SK-N-SH (cell line): ENCODE measurements around the gene SHB. TPM values are rescaled to one million over a fixed set of nuclear protein-coding genes. Genes with fewer than 3 reads are reported as not detected.
A peak's percentile ranks its signal among the peaks of the same experiment; 100 is the strongest.

ENCODE experiments used
- CTCF ChIA-PET: fragments of 300-600, 350-600 bp; formaldehyde crosslinking; extraction: SDS; loops from one replicate; lab custom pipeline; 2021; lab: Yijun Ruan, JAX
- POLR2A ChIA-PET: fragments of 350-600 bp; sonication (Branson Sonifier 250); formaldehyde crosslinking; extraction: SDS; loops from one replicate; lab custom pipeline; 2020; ENCODE audit warnings: antibody characterized with exemption, inconsistent platforms; lab: Yijun Ruan, JAX
- DNase-seq: peaks from one replicate; pipeline ENCODE4 v3.0.0; 2012
- H2AFZ ChIP-seq: fragments of 200-600 bp; sonication (generic); 2 replicates; pipeline ENCODE4 v1.8.1; 2016; ENCODE audit warnings: antibody characterized with exemption, mild to moderate bottlenecking, low read depth
- H3F3A ChIP-seq: fragments of 200-600 bp; sonication (generic); replicated peaks from 2 replicates; pipeline ENCODE3; 2016; ENCODE audit warnings: antibody characterized with exemption, mild to moderate bottlenecking; ENCODE audit not compliant: insufficient read depth
- H3K27ac ChIP-seq, 2 experiments: fragments of 200-500 bp in 1 of 2; fragments of 200-600 bp in 1 of 2; sonication (Bioruptor generic) in 1 of 2; sonication (generic), shearing (Covaris generic) in 1 of 2; 2 replicates each; pipeline versions ENCODE4 v1.5.1 to v1.6.1; 2014 to 2016; ENCODE audit warnings: low read depth in 2 of 2, inconsistent platforms in 1 of 2, low read length in 1 of 2, mild to moderate bottlenecking in 1 of 2, mixed read lengths in 1 of 2
- H3K27me3 ChIP-seq: fragments of 200-600 bp; sonication (generic), shearing (Covaris generic); 2 replicates; pipeline ENCODE4 v1.6.1; 2016; ENCODE audit warnings: mixed run types; ENCODE audit not compliant: insufficient read depth
- H3K36me3 ChIP-seq, 2 experiments: fragments of 200-500 bp in 1 of 2; fragments of 200-600 bp in 1 of 2; sonication (Bioruptor generic) in 1 of 2; sonication (generic) in 1 of 2; replicated peaks in 1 of 2; 2 replicates each; pipeline versions ENCODE3 to v1.5.1; 2014 to 2016; ENCODE audit warnings: low read length in 1 of 2, mild to moderate bottlenecking in 1 of 2; ENCODE audit not compliant: insufficient read depth in 2 of 2, control insufficient read depth in 1 of 2
- H3K4me1 ChIP-seq, 2 experiments: fragments of 200-500 bp in 1 of 2; fragments of 200-600 bp in 1 of 2; sonication (Bioruptor generic) in 1 of 2; sonication (generic), shearing (Covaris generic) in 1 of 2; 2 replicates each; pipeline versions ENCODE4 v1.5.1 to v1.6.1; 2014 to 2016; ENCODE audit warnings: low read depth in 1 of 2, low read length in 1 of 2, mixed run types in 1 of 2; ENCODE audit not compliant: insufficient read depth in 2 of 2, control insufficient read depth in 1 of 2
- H3K4me2 ChIP-seq: fragments of 200-600 bp; sonication (generic), shearing (Covaris generic); 2 replicates; pipeline ENCODE4 v1.6.1; 2017; ENCODE audit warnings: mixed run types
- H3K4me3 ChIP-seq, 2 experiments: fragments of 200-500 bp in 1 of 2; fragments of 200-600 bp in 1 of 2; sonication (Bioruptor generic) in 1 of 2; sonication (generic), shearing (Covaris generic) in 1 of 2; 2 replicates each; pipeline versions ENCODE4 v1.5.1 to v1.8.1; 2014 to 2016; ENCODE audit warnings: low read depth in 2 of 2, inconsistent platforms in 1 of 2, low read length in 1 of 2, mild to moderate bottlenecking in 1 of 2, mixed read lengths in 1 of 2, moderate library complexity in 1 of 2
- H3K79me2 ChIP-seq: fragments of 200-600 bp; sonication (generic); 2 replicates; pipeline ENCODE4 v1.8.1; 2017; ENCODE audit warnings: mild to moderate bottlenecking; ENCODE audit not compliant: insufficient read depth
- H3K9ac ChIP-seq: fragments of 200-600 bp; sonication (generic); 2 replicates; pipeline ENCODE4 v1.6.1; 2017; ENCODE audit warnings: mixed run types
- H3K9me2 ChIP-seq: fragments of 200-600 bp; sonication (generic); 2 replicates; pipeline ENCODE4 v1.6.1; 2017; ENCODE audit warnings: mixed run types
- H3K9me3 ChIP-seq: fragments of 200-600 bp; sonication (generic); 2 replicates; pipeline ENCODE4 v1.6.1; 2017; ENCODE audit warnings: mixed run types, mild to moderate bottlenecking, moderate library complexity
- H4K20me1 ChIP-seq: fragments of 200-600 bp; sonication (generic); 2 replicates; pipeline ENCODE4 v1.6.1; 2017; ENCODE audit warnings: mild to moderate bottlenecking, mixed run types; ENCODE audit not compliant: insufficient read depth
- ELF1 ChIP-seq: IDR thresholded peaks from 2 replicates; pipeline ENCODE4 v1.4.0; 2012
- EP300 ChIP-seq, 2 experiments: IDR thresholded peaks; 2 replicates each; pipeline versions ENCODE4 v1.4.0 to v1.6.1; 2012; ENCODE audit warnings: borderline replicate concordance in 1 of 2, low read depth in 1 of 2, low read length in 1 of 2
- FOXM1 ChIP-seq: IDR thresholded peaks from 2 replicates; pipeline ENCODE4 v1.4.0; 2012; ENCODE audit warnings: low read depth, mild to moderate bottlenecking
- GABPA ChIP-seq: IDR thresholded peaks from 2 replicates; pipeline ENCODE4 v1.4.0; 2012; ENCODE audit warnings: low read depth, mild to moderate bottlenecking
- JUND ChIP-seq: IDR thresholded peaks from 2 replicates; pipeline ENCODE4 v1.4.0; 2012
- RCOR1 ChIP-seq: fragments of 150-350 bp; IDR thresholded peaks from 2 replicates; pipeline ENCODE4 v1.6.1; 2017; ENCODE audit warnings: antibody characterized with exemption, low read length
- RXRA ChIP-seq: IDR thresholded peaks from 2 replicates; pipeline ENCODE4 v1.4.0; 2012; ENCODE audit warnings: low read depth, mild to moderate bottlenecking, borderline replicate concordance
- SIN3A ChIP-seq: IDR thresholded peaks from 2 replicates; pipeline ENCODE4 v1.6.1; 2012; ENCODE audit warnings: low read depth, mild to moderate bottlenecking, low read length, moderate library complexity, borderline replicate concordance
- TEAD4 ChIP-seq: IDR thresholded peaks from 2 replicates; pipeline ENCODE4 v1.4.0; 2012; ENCODE audit warnings: mild to moderate bottlenecking, borderline replicate concordance; ENCODE audit not compliant: insufficient read depth
- YY1 ChIP-seq: IDR thresholded peaks from 2 replicates; pipeline ENCODE4 v1.4.0; 2012; ENCODE audit warnings: low read depth, mild to moderate bottlenecking
- WGBS: methylation state at CpG from one replicate; pipeline ENCODE4 v1.1.6; 2017; ENCODE audit warnings: low lambda C conversion rate; 5-methylcytosine and 5-hydroxymethylcytosine counted together
- polyA plus RNA-seq, 3 experiments: library from polyadenylated mRNA; depleted of rRNA; stranded (reverse); fragments of >200 nt; gene quantifications; 2 replicates each; pipeline ENCODE4 v1.2.3, GENCODE V29; 2012
- TF ChIP-seq, protein P1 (sequence below): IDR thresholded peaks from 2 replicates; pipeline ENCODE4 v1.6.1; 2012; ENCODE audit warnings: mild to moderate bottlenecking, low read depth, low read length, moderate library complexity
- TF ChIP-seq, protein P2 (sequence below): fragments of 150-350 bp; IDR thresholded peaks from 2 replicates; pipeline ENCODE4 v1.6.1; 2017; ENCODE audit warnings: antibody characterized with exemption, low read length, low read depth, borderline replicate concordance
- TF ChIP-seq, protein P3 (sequence below): fragments of 200-600 bp; sonication (generic); IDR thresholded peaks from 2 replicates; pipeline ENCODE4 v1.6.1; 2017; ENCODE audit warnings: antibody characterized with exemption, mild to moderate bottlenecking, moderate library complexity
- TF ChIP-seq, protein P4 (sequence below): IDR thresholded peaks from 2 replicates; pipeline ENCODE4 v1.4.0; 2012; ENCODE audit warnings: low read depth, borderline replicate concordance

The SHB gene
- polyA plus RNA-seq, 1 of the 3 experiments (the other 2 are of a cell fraction), result 26.0 TPM

DNA sequence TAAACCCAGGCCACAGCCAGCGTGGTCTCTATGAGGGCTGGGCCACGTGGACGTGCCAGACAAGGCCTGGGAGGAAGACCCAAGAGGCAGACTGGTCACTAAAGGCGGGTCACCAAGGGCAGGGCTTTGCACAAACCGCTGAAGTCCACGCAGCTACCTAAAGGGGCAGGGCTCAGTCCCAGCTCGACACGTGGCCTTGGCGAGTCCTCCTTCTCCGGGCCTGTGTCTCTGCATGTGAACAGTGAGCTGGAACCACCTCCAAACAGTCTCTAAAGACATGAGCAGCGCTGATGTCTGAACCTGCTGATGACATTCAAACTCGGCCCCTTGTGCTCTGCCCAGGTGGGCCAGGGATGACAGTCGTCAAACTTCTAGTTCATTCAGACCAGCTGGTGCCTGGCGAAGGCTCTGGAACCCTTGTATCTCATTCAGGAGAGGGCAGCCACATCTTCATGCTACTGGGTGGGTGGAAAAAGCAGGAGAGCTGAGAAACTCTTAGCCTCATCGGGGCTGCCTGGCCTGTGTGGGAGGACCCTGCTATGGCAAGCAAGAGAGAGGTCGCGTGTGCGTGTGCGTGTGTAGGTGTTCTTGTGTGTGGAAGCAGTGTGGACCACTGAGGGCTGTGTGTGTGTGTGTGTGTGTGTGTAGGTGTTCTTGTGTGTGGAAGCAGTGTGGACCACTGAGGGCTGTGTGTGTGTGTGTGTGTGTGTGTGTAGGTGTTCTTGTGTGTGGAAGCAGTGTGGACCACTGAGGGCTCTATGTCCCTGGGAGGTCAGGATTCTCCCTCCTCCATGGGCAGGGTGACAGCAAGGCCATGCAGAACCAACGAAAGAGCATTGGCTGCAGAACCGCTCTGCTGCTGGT is 151.0 kb downstream of the SHB start:
- no peaks in the 10 kb centered on the region for H3K27me3 ChIP-seq
- ChIA-PET POLR2A (no interaction called here), CTCF (interaction anchor here (0.5 to 1.1 kb wide), 3 partner anchors 10 to 445 kb away, joined by 3 to 4 read pairs (median 3); no protein-coding TSS in a partner anchor)
- H3K27ac ChIP-seq, result no peak overlapping the region
- peaks cover 12% of the 10 kb centered on the region for H3F3A ChIP-seq
- no peak overlapping the region for H3K4me3 ChIP-seq
- 98% methylated on average over 10 of the region's 21 CpGs for WGBS
- TF ChIP-seq RCOR1, result no peak
- no peak overlapping the region for H3K9ac ChIP-seq
- H4K20me1 ChIP-seq, result no peaks in the 10 kb centered on the region
- H3K9me3 ChIP-seq, result no peaks in the 10 kb centered on the region
- peaks cover 15% of the 10 kb centered on the region; the same call in 1 of the 2 replicates for H3K79me2 ChIP-seq
- peaks cover 5 to 28% of the 10 kb centered on the region in 2 experiments; a peak in 1 of 4 replicates for H3K4me1 ChIP-seq
- peaks cover 12 to 44% of the 10 kb centered on the region in 2 experiments for H3K36me3 ChIP-seq
- no peak overlapping the region for H2AFZ ChIP-seq
- no peak overlapping the region for H3K4me2 ChIP-seq
- no peak for DNase-seq
- no peaks in the 10 kb centered on the region for H3K9me2 ChIP-seq

DNA sequence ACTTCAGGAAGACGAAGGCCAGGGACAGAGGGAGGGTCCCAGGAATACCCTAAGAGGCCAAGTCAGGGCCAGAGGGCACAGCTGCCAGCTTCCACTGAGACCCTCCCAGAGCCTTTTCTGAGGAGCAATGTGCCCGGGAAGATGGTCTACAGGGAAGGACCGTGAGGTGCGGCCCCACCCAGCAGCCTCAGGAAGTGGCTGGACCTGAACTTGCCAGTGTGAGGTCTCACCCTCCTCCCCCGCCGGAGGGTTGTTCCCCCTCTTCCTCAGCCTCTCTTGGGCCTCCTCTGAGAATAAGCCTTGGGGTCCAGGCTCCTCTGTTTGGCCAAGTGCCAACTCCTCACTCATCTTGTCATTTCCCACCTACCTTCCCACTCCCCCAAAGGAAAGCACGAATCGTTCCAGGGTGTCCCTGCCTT is 151.7 kb downstream of the SHB start:
- no peak for DNase-seq
- ChIA-PET CTCF (interaction anchor here (0.8 to 5.8 kb wide), 4 partner anchors 14 to 446 kb away, joined by 3 to 68 read pairs (median 4); no protein-coding TSS in a partner anchor), POLR2A (no interaction called here)
- TF ChIP-seq JUND, result no peak
- TF ChIP-seq, protein P1, sequence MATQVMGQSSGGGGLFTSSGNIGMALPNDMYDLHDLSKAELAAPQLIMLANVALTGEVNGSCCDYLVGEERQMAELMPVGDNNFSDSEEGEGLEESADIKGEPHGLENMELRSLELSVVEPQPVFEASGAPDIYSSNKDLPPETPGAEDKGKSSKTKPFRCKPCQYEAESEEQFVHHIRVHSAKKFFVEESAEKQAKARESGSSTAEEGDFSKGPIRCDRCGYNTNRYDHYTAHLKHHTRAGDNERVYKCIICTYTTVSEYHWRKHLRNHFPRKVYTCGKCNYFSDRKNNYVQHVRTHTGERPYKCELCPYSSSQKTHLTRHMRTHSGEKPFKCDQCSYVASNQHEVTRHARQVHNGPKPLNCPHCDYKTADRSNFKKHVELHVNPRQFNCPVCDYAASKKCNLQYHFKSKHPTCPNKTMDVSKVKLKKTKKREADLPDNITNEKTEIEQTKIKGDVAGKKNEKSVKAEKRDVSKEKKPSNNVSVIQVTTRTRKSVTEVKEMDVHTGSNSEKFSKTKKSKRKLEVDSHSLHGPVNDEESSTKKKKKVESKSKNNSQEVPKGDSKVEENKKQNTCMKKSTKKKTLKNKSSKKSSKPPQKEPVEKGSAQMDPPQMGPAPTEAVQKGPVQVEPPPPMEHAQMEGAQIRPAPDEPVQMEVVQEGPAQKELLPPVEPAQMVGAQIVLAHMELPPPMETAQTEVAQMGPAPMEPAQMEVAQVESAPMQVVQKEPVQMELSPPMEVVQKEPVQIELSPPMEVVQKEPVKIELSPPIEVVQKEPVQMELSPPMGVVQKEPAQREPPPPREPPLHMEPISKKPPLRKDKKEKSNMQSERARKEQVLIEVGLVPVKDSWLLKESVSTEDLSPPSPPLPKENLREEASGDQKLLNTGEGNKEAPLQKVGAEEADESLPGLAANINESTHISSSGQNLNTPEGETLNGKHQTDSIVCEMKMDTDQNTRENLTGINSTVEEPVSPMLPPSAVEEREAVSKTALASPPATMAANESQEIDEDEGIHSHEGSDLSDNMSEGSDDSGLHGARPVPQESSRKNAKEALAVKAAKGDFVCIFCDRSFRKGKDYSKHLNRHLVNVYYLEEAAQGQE, result no peak
- TF ChIP-seq RXRA, result no peak
- no peak for TF ChIP-seq ELF1
- TF ChIP-seq, protein P2, sequence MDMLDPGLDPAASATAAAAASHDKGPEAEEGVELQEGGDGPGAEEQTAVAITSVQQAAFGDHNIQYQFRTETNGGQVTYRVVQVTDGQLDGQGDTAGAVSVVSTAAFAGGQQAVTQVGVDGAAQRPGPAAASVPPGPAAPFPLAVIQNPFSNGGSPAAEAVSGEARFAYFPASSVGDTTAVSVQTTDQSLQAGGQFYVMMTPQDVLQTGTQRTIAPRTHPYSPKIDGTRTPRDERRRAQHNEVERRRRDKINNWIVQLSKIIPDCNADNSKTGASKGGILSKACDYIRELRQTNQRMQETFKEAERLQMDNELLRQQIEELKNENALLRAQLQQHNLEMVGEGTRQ, result no peak
- no peak for TF ChIP-seq FOXM1
- TF ChIP-seq, protein P3, sequence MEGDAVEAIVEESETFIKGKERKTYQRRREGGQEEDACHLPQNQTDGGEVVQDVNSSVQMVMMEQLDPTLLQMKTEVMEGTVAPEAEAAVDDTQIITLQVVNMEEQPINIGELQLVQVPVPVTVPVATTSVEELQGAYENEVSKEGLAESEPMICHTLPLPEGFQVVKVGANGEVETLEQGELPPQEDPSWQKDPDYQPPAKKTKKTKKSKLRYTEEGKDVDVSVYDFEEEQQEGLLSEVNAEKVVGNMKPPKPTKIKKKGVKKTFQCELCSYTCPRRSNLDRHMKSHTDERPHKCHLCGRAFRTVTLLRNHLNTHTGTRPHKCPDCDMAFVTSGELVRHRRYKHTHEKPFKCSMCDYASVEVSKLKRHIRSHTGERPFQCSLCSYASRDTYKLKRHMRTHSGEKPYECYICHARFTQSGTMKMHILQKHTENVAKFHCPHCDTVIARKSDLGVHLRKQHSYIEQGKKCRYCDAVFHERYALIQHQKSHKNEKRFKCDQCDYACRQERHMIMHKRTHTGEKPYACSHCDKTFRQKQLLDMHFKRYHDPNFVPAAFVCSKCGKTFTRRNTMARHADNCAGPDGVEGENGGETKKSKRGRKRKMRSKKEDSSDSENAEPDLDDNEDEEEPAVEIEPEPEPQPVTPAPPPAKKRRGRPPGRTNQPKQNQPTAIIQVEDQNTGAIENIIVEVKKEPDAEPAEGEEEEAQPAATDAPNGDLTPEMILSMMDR, result no peak
- no peak for TF ChIP-seq YY1
- TF ChIP-seq RCOR1, result no peak
- TF ChIP-seq TEAD4, result no peak
- TF ChIP-seq SIN3A, result no peak
- TF ChIP-seq, protein P4, sequence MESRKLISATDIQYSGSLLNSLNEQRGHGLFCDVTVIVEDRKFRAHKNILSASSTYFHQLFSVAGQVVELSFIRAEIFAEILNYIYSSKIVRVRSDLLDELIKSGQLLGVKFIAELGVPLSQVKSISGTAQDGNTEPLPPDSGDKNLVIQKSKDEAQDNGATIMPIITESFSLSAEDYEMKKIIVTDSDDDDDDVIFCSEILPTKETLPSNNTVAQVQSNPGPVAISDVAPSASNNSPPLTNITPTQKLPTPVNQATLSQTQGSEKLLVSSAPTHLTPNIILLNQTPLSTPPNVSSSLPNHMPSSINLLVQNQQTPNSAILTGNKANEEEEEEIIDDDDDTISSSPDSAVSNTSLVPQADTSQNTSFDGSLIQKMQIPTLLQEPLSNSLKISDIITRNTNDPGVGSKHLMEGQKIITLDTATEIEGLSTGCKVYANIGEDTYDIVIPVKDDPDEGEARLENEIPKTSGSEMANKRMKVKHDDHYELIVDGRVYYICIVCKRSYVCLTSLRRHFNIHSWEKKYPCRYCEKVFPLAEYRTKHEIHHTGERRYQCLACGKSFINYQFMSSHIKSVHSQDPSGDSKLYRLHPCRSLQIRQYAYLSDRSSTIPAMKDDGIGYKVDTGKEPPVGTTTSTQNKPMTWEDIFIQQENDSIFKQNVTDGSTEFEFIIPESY, result no peak
- no peak for TF ChIP-seq GABPA
- no peak for TF ChIP-seq EP300 (IDR thresholded peaks at IDR 0.05; ENCODE audit: borderline replicate concordance in 1 of 2, low read depth in 1 of 2, low read length in 1 of 2)
- Histone ChIP-seq H3K27ac (peak overlapping the region in 1 of 2 experiments; percentile 36; a peak in 1 of 4 replicates), H3K4me1 (peaks cover 5 to 21% of the 10 kb centered on the region in 2 experiments; a peak in 1 of 4 replicates), H3K4me3 (no peak overlapping the region), H3K9ac (no peak overlapping the region), H3K9me3 (no peaks in the 10 kb centered on the region), H3K4me2 (no peak overlapping the region), H3K27me3 (no peaks in the 10 kb centered on the region), H3F3A (peaks cover 12% of the 10 kb centered on the region), H4K20me1 (no peaks in the 10 kb centered on the region), H3K79me2 (peaks cover 13% of the 10 kb centered on the region; the same call in 1 of the 2 replicates), H3K9me2 (no peaks in the 10 kb centered on the region), H3K36me3 (peaks cover 12 to 43% of the 10 kb centered on the region in 2 experiments), H2AFZ (no peak overlapping the region)
- WGBS, result 98% methylated on average over 3 of the region's 8 CpGs
